ENCODE data around the gene C22orf15. TPM values are rescaled to one million over a fixed set of nuclear protein-coding genes. Genes with fewer than 3 reads are reported as not detected.
"Not testable (repeated sequence)": the region's sequence is repeated elsewhere in the genome, so short reads cannot be mapped to it uniquely, and the experiment has no call there.

The C22orf15 gene
- polyA plus RNA-seq, 1 experiment, result 4.0 TPM

DNA sequence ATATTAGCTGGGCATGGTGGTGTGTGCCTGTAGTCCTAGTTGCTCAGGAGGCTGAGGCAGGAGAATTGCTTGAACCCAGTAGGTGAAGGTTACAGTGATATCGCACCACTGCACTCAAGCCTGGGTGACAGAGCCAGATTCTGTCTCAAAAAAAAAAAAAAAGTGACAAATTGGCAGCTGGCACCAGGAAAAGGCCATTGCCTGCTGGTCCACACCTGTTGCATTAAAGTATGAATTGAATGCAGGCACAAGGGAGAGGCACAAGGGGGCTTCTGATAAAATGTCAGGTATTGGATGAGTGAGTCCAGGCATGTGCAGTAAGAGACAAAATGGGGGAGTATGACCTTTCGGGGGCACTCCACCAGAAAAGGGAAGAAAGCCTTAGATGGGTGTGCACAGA lies 40.1 kb upstream of the C22orf15 start:
- ChIA-PET POLR2A (interaction anchor here (0.5 kb wide), 1 partner anchor 10 kb away, joined by 3 read pairs; no protein-coding TSS in a partner anchor), CTCF (no interaction called here)
- Histone ChIP-seq H3K36me3 (ENCODE audit: control insufficient read depth, insufficient read depth, low read length) (no peaks in the 10 kb centered on the region), H3K27me3 (ENCODE audit: control insufficient read depth, insufficient read depth, low read length) (no peaks in the 10 kb centered on the region), H3K4me3 (ENCODE audit: low read depth, low read length) (no peak overlapping the region)
- TF ChIP-seq CTCF (IDR thresholded peaks at IDR 0.05; ENCODE audit: insufficient read depth, low read depth, low read length), result no peak
- no peak for DNase-seq (ENCODE audit: low read depth)

DNA sequence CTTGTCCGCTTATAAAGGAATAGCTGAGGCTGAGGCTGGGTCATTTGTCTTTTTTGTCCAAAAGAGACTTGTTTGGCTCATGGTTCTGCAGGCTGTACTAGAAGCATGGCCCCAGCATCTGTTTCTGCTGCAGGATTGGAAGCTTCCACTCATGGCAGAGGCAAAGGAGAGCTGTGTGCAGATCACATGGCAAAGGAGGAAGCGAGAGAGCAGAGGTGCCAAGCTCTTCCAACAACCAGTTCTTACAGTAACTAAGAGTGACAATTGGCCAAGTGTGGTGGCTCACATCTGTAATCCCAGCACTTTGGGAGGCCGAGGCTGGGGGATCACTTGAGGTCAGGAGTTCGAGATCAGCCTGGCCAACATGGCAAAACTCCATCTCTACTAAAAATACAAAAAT lies 34.7 kb upstream of the C22orf15 start:
- H3K27me3 ChIP-seq (ENCODE audit: control insufficient read depth, insufficient read depth, low read length); DNase-seq (ENCODE audit: low read depth); CTCF ChIA-PET; H3K4me3 ChIP-seq (ENCODE audit: low read depth, low read length); H3K36me3 ChIP-seq (ENCODE audit: control insufficient read depth, insufficient read depth, low read length); POLR2A ChIA-PET: not testable (repeated sequence)

DNA sequence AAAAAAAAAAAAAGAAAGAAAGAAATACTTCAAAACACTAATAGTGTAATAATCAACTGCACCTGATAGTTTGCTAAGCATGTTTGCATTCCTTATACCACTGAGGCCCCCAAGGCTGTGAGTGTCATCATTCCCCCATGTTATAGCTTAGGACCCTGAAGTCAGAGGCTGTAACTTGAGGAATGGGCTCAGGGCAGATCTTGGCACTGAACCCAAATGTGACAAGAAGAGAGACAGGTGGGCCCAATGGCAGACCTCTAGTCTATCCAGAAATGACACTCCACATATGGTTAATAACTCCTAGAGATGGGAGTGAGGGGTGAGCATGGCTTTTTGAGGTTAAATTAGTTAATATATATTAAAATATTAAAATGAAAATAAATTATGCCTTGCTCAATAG lies 25.1 kb upstream of the C22orf15 start:
- POLR2A ChIA-PET, result no interaction called here

DNA sequence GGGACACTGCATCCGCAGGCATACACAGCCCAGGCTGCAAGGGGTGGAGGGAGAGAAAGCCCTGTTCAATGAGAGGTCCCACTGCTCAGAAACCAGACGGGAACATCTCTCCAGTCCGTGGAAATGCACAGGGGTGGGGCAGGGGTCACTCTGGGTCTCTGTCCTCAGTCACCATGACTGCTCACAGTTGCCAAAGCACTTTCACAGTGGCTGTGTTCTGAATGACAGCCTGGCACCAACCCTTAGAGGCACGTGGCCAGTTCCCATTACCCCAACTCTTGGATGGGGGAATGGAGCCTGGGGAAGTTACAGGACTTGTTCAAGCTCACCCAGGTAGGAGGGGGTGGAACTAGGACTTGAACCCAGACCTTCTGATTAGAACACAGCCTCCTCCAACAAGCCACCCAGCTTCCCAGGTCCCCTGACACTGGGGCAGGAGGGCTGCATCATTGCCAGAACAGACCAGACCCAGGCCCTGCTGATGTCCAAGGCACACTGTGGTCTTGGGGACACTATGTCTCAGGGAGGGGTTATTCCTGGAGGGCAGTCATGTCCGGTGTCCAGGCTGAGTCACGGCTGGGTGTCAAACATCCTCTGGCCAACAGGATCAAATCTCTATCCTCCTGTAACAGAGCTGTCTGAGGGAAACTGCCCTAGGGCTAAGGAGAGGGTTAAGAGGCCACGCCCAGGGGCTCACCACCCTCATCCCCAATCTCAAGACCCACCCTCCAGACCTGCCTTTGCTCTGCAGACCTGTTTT lies 20.1 kb upstream of the C22orf15 start:
- H3K36me3 ChIP-seq (ENCODE audit: control insufficient read depth, insufficient read depth, low read length), result peaks cover 20% of the 10 kb centered on the region
- TF ChIP-seq CTCF (IDR thresholded peaks at IDR 0.05; ENCODE audit: insufficient read depth, low read depth, low read length), result no peak
- CTCF ChIA-PET, result no interaction called here
- POLR2A ChIA-PET, result no interaction called here
- no peak for DNase-seq (ENCODE audit: low read depth)
- no peaks in the 10 kb centered on the region for H3K27me3 ChIP-seq (ENCODE audit: control insufficient read depth, insufficient read depth, low read length)
- H3K4me3 ChIP-seq (ENCODE audit: low read depth, low read length), result no peak overlapping the region

More for the DNA sequence above, 25.1 kb upstream of the C22orf15 start:
- DNase-seq (ENCODE audit: low read depth), result no peak
- Histone ChIP-seq H3K36me3 (ENCODE audit: control insufficient read depth, insufficient read depth, low read length) (peaks cover 5% of the 10 kb centered on the region), H3K27me3 (ENCODE audit: control insufficient read depth, insufficient read depth, low read length) (no peaks in the 10 kb centered on the region), H3K4me3 (ENCODE audit: low read depth, low read length) (no peak overlapping the region)
- TF ChIP-seq CTCF (IDR thresholded peaks at IDR 0.05; ENCODE audit: insufficient read depth, low read depth, low read length), result no peak
- CTCF ChIA-PET, result interaction anchor here (1.5 to 1.6 kb wide), 2 partner anchors 27 to 112 kb away, joined by 3 to 4 read pairs; no protein-coding TSS in a partner anchor

GRCh38 chr22:23743303-23743705 lies 19.5 kb upstream of the C22orf15 start:
- Histone ChIP-seq H3K36me3 (ENCODE audit: control insufficient read depth, insufficient read depth, low read length) (peaks cover 20% of the 10 kb centered on the region), H3K4me3 (ENCODE audit: low read depth, low read length) (no peak overlapping the region), H3K27me3 (ENCODE audit: control insufficient read depth, insufficient read depth, low read length) (no peaks in the 10 kb centered on the region)
- CTCF ChIA-PET, result no interaction called here
- POLR2A ChIA-PET, result no interaction called here
- TF ChIP-seq CTCF (IDR thresholded peaks at IDR 0.05; ENCODE audit: insufficient read depth, low read depth, low read length), result no peak
- no peak for DNase-seq (ENCODE audit: low read depth)

- ChIA-PET POLR2A (no interaction called here), CTCF (interaction anchor here (1.3 kb wide), 1 partner anchor 25 kb away, joined by 5 read pairs; no protein-coding TSS in a partner anchor)
- no peak for DNase-seq (ENCODE audit: low read depth)
- Histone ChIP-seq H3K4me3 (ENCODE audit: low read depth, low read length) (no peak overlapping the region), H3K27me3 (ENCODE audit: control insufficient read depth, insufficient read depth, low read length) (no peaks in the 10 kb centered on the region), H3K36me3 (ENCODE audit: control insufficient read depth, insufficient read depth, low read length) (peaks cover 20% of the 10 kb centered on the region)
- TF ChIP-seq CTCF (IDR thresholded peaks at IDR 0.05; ENCODE audit: insufficient read depth, low read depth, low read length), result no peak
Measured at GRCh38 chr22:23744001-23744400, 18.8 kb upstream of the C22orf15 start.

All from BJ (cell line).